ENCODE data around the gene PRTN3.

PRTN3 gene

DNA sequence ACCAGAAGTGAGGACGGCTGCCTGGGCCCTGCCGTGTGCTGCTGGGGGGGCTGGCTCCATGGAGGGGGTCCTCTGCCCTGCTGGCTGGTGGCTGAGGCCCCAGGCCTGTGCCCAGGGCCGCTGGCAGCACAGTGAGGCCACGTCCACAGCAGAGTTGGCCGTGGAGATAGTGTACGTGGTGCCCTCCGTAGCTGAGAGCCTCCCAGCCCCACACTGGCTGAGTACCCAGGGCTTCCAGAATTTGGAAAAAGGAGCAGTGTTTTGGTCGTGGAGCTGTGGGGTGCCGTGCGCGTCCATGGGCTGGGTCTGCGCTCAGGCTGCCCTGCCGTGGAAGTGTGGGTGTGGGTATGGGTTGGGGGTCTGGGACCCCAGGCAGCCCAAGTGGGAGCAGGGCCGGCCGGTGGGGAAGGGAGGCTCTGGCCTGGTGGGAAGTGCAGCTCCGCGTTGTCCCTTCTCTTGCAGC, 37.7 kb upstream of the PRTN3 start:
- no peak for DNase-seq (ENCODE audit: low read depth, low spot score)

GRCh38 chr19:803686-804418, 36.9 kb upstream of the PRTN3 start:
- no peak for DNase-seq (ENCODE audit: low read depth, low spot score)

DNA sequence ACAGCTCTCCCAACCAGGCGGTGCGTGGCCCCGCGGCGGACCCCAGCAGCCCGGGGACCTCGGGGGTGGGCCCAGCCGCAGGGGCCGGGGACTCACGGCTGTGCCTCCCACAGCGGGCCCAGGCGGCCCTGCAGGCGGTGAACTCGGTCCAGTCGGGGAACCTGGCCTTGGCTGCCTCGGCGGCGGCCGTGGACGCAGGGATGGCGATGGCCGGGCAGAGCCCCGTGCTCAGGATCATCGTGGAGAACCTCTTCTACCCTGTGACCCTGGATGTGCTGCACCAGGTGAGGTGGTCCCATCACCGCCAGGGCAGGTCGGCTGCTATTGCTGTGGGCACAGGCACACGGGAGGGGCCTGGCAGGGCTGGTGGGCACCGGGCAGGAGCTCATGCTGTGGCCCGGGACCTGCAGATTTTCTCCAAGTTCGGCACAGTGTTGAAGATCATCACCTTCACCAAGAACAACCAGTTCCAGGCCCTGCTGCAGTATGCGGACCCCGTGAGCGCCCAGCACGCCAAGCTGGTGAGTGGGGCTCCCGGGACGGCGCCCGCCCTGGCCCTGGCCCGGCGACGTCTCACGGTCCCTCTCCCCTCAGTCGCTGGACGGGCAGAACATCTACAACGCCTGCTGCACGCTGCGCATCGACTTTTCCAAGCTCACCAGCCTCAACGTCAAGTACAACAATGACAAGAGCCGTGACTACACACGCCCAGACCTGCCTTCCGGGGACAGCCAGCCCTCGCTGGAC, 36.2 kb upstream of the PRTN3 start:
- no peak for DNase-seq (ENCODE audit: low read depth, low spot score)

- no peak for DNase-seq (ENCODE audit: low read depth, low spot score)
These were observed 35.6 kb upstream of the PRTN3 start for GRCh38 chr19:805166-805551.

GRCh38 chr19:805600-806550, 34.9 kb upstream of the PRTN3 start:
- DNase-seq (ENCODE audit: low read depth, low spot score), result no peak

- no peak for DNase-seq (ENCODE audit: low read depth, low spot score)
These were observed 33.9 kb upstream of the PRTN3 start for GRCh38 chr19:806815-807421.

DNA sequence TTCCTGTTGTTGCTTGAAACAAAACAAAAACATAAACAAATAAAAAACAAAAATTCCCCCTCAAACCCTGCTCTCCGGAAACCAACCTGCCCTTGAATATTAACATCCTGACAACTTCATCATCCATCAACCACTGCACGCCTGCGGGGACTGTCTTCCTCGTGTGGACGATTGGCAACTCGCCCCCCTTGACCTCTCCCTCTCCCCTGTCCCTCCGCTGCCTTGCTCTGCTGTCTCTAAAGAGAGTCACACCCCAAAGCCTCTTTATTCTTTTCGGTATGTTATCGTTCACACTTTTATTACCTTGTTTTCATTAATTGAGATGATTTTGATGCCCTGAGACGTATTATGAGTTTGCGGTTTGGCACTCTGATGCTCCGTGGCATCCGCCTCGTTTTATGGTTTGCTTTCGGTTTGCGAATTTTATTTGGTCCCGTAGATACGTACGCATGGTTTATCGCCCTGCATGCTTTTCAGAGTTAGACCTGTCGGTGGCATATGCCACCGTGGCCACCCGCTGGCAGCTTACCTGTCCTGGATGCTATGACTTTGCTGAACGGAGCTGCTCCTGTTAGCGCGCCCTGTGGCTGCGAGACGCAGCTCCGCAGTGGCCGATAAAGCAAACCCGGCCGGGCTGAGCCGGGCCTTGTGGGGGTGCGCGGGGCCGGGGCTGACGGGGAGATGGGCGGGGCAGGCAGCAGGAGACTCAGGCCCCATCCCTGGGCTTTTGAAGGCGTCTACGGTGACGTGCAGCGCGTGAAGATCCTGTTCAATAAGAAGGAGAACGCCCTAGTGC, 33.0 kb upstream of the PRTN3 start:
- DNase-seq (ENCODE audit: low read depth, low spot score), result no peak

GRCh38 chr19:808423-808775, 32.4 kb upstream of the PRTN3 start:
- DNase-seq (ENCODE audit: low read depth, low spot score), result no peak

DNA sequence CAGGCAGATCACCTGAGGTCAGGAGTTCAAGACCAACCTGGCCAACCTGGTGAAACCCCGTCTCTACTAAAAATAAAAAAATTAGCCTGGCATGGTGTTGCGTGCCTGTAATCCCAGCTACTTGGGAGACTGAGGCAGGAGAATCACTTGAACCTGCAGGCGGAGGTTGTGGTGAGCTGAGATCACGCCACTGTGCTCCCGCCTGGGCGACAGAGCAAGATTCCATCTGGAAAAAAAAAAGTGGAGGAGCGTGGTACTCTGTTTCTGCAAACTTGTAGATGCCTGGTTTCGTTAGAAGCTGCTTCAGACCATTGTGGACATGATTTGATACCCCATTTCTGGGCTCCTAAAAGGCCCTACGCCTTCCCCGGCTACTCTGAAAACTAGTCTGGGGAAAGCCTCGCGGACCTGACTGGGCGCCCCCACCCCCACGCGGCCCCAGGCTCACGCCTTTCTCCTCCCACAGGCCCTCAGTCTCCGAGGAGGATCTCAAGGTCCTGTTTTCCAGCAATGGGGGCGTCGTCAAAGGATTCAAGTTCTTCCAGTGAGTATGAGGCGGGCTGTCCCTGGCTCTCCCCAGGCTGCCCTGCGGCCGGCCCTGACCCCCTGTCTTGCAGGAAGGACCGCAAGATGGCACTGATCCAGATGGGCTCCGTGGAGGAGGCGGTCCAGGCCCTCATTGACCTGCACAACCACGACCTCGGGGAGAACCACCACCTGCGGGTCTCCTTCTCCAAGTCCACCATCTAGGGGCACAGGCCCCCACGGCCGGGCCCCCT, 30.5 kb upstream of the PRTN3 start:
- DNase-seq (ENCODE audit: low read depth, low spot score), result no peak

GRCh38 chr19:810883-811489, 29.8 kb upstream of the PRTN3 start:
- DNase-seq (ENCODE audit: low read depth, low spot score), result no peak

DNA sequence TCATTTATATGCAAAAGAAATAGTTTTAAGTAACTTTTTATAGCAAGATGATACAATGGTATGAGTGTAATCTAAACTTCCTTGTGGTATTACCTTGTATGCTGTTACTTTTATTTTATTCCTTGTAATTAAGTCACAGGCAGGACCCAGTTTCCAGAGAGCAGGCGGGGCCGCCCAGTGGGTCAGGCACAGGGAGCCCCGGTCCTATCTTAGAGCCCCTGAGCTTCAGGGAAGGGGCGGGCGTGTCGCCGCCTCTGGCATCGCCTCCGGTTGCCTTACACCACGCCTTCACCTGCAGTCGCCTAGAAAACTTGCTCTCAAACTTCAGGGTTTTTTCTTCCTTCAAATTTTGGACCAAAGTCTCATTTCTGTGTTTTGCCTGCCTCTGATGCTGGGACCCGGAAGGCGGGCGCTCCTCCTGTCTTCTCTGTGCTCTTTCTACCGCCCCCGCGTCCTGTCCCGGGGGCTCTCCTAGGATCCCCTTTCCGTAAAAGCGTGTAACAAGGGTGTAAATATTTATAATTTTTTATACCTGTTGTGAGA, 29.2 kb upstream of the PRTN3 start:
- DNase-seq (ENCODE audit: low read depth, low spot score), result no peak

DNA sequence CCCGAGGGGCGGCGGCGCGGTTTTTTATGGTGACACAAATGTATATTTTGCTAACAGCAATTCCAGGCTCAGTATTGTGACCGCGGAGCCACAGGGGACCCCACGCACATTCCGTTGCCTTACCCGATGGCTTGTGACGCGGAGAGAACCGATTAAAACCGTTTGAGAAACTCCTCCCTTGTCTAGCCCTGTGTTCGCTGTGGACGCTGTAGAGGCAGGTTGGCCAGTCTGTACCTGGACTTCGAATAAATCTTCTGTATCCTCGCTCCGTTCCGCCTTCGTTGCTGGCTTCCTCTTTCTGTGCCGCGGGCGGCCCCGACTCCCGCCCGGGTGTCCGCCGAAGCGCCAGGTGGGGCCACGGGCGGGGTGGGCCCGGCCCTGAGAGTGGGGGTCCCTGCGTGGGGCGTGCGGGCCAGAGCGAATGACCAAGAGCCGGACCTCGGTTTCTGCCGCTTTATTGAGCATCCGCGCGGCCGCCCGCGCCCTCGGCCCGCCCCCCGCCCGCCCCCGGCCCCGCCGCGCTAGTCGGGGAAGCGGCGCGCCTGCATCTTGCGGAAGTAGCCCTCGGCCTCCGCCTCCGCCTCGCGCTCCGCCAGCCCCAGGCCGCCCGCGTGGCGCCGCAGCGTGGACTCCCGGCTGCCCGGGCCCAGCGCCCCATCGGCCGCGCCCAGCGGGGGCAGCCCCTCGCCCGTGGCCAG, 28.6 kb upstream of the PRTN3 start:
- no peak for DNase-seq (ENCODE audit: low read depth, low spot score)

- DNase-seq (ENCODE audit: low read depth, low spot score), result no peak
These were observed 28.0 kb upstream of the PRTN3 start for GRCh38 chr19:812747-813218.

DNA sequence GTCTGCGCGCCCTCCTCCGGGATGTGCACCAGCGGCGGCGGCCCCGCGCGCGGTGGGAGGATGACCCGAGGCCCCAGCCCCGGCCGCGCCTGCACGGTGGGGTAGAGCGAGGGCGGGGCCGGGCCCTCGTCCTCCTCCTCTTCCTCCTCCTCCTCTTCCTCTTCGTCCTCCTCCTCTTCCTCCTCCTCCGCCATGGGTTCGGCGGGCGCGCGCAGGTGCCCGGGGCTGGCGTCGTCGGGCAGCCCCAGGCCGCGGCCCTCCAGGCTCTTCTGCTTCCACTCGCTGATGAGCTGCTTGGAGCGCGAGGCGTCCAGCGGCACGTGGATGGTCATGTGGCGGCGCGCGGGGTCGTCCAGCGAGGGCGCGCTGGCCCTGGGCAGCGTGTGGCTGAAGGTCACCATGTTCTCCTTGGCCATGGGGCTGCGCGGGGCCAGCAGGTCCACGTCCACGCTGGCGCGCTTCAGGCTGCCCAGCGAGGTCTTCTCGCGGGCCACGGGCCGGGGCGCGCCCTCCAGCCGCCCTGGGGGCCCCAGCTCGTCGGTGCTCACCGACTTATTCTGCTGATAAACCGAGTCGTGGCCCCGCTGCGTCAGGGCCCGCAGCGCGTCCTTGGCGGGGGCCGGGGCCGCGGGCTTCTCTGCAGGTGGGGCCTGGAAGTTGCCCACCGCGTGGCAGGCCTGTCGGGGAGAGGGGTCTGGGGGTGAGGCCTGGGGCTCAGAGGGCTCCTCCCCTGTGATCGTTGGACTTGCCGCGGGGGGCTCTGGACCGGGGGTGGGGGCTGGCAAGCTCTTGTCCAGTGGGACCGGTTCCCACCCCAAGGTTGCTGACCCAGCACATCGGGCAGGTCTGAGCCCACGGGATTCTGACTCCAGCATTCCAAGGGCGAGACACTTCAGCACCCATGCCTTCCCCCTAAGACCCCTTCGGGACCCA, 27.3 kb upstream of the PRTN3 start:
- no peak for DNase-seq (ENCODE audit: low read depth, low spot score)

- DNase-seq (ENCODE audit: low read depth, low spot score), result no peak
These were observed 26.4 kb upstream of the PRTN3 start for GRCh38 chr19:814152-815078.

DNA sequence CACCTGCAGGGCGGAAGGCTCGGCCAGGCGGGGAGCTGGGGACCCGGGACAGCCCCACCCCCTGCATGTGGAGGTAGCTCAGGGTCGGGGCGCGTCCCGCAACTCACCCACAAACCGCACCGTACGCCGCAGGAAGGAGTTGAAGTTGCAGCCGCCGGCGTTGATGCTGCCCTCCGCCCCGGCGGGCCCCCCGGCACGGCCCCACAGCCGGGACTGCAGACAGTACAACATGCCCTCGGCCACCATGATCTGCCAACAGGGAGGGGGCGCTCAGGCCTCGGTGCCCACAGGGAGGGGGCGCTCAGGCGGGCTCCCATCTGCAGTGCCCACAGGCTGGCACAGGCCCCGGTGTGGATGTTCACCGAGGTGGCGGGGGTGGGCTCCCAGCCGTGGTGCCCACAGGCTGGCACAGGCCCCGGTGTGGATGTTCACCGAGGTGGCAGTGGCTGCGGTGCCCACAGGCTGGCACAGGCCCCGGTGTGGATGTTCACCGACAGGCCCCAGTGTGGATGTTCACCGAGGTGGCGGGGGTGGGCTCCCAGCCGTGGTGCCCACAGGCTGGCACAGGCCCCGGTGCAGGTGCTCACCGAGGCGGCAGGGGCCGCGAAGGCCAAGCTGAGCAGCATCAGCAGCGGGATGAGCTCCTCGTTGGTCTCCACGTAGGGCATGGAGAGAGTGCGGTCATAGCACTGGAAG, 25.6 kb upstream of the PRTN3 start:
- no peak for DNase-seq (ENCODE audit: low read depth, low spot score)
